H1 (cell line): ENCODE results near the gene ME3.

Experiments used
- RFX5 ChIP-seq: IDR thresholded peaks from 2 replicates; pipeline ENCODE4 v1.6.1; 2011; ENCODE audit warnings: low read depth, low read length, improper control_type of control experiment, borderline replicate concordance
- TF ChIP-seq, protein P1 (sequence below), 3 experiments: IDR thresholded peaks; 1 replicate in 2 of 3; 2 replicates in 1 of 3; pipeline versions ENCODE4 v1.5.1 to v1.6.1; 2011; ENCODE audit warnings: low read length in 3 of 3, mild to moderate bottlenecking in 3 of 3, inconsistent platforms in 2 of 3, low read depth in 1 of 3, moderate library complexity in 1 of 3; ENCODE audit not compliant: insufficient read depth in 1 of 3; ENCODE audit errors: control extremely low read depth in 1 of 3

DNA sequence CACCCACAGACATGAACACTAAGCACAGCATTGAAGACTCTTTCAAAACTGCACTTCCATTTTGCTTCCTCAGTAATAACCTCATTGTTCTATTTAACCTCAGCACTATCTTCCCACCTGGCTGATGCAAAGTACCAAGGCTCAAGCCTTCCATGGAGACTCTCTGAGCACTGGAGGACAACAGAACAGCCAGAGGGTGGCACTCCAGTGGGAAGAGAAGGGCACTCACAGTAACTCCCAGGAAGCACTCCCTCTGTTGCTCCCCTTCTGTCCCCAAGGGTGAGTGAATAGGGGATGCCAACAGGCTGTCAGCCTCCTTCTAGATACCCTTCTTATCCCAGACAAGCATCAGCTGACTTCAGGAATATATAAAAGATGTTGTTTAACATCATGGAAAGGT is 3.5 kb downstream of the ME3 start:
- TF ChIP-seq RFX5: no peak
- TF ChIP-seq, protein P1, sequence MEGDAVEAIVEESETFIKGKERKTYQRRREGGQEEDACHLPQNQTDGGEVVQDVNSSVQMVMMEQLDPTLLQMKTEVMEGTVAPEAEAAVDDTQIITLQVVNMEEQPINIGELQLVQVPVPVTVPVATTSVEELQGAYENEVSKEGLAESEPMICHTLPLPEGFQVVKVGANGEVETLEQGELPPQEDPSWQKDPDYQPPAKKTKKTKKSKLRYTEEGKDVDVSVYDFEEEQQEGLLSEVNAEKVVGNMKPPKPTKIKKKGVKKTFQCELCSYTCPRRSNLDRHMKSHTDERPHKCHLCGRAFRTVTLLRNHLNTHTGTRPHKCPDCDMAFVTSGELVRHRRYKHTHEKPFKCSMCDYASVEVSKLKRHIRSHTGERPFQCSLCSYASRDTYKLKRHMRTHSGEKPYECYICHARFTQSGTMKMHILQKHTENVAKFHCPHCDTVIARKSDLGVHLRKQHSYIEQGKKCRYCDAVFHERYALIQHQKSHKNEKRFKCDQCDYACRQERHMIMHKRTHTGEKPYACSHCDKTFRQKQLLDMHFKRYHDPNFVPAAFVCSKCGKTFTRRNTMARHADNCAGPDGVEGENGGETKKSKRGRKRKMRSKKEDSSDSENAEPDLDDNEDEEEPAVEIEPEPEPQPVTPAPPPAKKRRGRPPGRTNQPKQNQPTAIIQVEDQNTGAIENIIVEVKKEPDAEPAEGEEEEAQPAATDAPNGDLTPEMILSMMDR (IDR thresholded peaks at IDR 0.05; ENCODE audit: control extremely low read depth in 1 of 3, insufficient read depth in 1 of 3, low read depth in 1 of 3, low read length in 3 of 3): no peak
